PC-9 (cell line): ENCODE results near the gene HIGD1A.

ENCODE experiments used
- EZH2 ChIP-seq: fragments of 200-600 bp; sonication (generic); IDR thresholded peaks from 2 replicates; pipeline ENCODE4 v1.8.0; 2017; ENCODE audit warnings: antibody characterized with exemption, low read depth
- TF ChIP-seq, protein P1 (sequence below): fragments of 200-600 bp; sonication (generic); conservative IDR thresholded peaks from 2 replicates; pipeline ENCODE4 v1.6.1; 2017; ENCODE audit warnings: mixed run types, antibody characterized with exemption, mild to moderate bottlenecking, moderate library complexity

DNA sequence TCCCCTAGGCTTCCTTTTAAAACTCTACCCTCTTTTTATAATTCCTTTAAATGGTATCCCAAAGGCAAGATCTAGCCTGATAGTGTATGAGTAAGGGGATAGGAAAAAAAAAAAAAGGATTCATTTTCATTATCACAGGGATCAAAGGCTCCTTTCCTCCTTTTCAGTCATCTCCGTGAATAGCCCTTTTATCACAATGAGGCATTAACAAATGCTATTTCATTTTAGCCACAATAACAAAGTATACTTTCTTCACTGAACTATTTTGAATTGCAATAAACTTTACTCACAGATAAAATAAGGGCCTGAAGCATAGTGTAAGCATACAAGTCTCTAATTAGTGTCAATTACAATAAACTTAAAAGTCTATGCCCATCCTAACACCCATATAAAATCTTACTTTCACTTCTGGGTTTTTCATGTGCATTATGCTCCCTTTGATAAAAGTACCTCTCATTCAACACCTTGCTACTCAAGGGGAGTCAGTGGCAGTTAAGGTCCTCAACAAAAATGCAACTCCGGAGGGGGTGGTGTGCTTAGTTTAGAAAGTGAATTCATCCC lies 8.6 kb downstream of the HIGD1A start:
- TF ChIP-seq, protein P1, sequence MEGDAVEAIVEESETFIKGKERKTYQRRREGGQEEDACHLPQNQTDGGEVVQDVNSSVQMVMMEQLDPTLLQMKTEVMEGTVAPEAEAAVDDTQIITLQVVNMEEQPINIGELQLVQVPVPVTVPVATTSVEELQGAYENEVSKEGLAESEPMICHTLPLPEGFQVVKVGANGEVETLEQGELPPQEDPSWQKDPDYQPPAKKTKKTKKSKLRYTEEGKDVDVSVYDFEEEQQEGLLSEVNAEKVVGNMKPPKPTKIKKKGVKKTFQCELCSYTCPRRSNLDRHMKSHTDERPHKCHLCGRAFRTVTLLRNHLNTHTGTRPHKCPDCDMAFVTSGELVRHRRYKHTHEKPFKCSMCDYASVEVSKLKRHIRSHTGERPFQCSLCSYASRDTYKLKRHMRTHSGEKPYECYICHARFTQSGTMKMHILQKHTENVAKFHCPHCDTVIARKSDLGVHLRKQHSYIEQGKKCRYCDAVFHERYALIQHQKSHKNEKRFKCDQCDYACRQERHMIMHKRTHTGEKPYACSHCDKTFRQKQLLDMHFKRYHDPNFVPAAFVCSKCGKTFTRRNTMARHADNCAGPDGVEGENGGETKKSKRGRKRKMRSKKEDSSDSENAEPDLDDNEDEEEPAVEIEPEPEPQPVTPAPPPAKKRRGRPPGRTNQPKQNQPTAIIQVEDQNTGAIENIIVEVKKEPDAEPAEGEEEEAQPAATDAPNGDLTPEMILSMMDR: no peak
- no peak for TF ChIP-seq EZH2
